NCI-H128 (cell line): ENCODE data around the gene TUBG2.

Experiments used
- DNase-seq: peaks from one replicate; lab custom pipeline; 2025; ENCODE audit not compliant: unreplicated experiment; lab: John Stamatoyannopoulos, UW

The TUBG2 gene

DNA sequence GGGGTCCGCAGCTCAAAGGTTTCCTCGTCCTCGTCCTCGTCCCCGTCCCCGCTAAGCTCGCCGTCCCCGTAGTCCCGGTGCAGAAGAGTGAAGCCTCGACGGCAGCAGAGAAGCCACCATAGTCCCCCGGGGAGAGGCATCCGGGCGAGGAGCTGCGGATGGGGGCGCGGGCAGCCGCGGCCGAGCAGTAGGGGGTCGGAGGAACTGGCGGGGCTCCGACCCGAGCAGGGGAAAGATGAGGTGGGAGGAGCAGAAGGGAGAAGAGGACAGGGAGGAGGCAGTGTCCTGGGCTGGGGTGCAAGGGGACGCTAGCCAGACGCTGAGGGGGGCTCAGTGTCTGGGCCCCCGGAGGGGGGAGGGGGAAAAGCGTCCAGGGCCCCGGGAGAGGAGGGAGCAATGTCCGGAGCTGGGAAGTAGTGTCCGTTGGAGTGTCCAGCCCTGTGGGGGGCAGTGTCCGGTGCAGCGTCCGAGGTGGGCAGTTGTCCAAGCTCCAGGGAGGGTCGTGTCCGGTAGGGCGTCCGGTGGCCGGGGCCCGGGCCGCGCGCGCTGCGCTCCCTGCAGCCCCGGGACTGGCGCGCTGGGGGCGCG lies 17.4 kb downstream of the TUBG2 start, which contains the start of gene PLEKHH3:
PLEKHH3 (minus strand) TSS at position 571 of the 588 bp plus-strand sequence; CDS start at position 140, 431 bp downstream.
- DNase-seq, result no peak

DNA sequence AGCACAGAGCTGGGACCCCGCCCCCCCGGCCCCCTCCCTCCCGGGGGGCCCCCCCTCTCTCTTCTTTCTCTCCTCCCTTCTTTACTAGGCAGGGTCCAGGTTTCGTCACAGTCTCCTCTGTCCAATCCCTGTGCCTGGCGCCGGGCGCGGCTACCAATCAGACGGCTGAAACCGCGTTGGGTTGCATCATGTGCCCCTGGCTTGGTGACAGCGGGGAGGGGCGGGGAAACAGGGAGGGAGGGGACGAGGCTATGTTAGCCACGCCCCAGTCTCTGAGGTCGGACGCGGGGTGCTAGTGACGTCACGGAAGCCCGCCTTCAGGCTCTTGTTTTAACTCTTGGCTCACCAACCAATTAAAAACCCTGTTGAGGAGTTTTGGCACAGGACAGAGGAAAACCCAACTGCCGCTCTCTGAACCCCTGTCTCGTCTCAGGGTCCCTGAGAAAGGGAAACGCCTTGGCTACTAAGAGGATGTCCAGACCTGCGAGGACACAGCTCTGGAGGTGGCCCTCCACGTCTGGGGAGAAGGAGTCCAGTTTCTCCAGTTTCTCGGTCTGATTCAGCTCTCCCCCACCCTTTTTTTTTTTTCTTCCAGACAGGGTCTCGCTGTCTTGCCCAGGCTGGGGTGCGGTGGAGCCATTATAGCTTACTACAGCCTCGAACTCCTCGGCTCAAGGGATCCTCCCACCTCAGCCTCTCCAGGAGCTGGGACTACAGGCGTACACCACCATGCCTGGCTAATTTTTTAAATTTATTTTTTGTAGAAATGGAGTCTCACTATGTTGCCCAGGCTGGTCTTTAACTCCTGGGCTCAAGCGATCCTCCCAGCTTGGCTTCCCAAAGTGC lies 18.2 kb downstream of the TUBG2 start:
- DNase-seq, result peak; percentile 93

DNA sequence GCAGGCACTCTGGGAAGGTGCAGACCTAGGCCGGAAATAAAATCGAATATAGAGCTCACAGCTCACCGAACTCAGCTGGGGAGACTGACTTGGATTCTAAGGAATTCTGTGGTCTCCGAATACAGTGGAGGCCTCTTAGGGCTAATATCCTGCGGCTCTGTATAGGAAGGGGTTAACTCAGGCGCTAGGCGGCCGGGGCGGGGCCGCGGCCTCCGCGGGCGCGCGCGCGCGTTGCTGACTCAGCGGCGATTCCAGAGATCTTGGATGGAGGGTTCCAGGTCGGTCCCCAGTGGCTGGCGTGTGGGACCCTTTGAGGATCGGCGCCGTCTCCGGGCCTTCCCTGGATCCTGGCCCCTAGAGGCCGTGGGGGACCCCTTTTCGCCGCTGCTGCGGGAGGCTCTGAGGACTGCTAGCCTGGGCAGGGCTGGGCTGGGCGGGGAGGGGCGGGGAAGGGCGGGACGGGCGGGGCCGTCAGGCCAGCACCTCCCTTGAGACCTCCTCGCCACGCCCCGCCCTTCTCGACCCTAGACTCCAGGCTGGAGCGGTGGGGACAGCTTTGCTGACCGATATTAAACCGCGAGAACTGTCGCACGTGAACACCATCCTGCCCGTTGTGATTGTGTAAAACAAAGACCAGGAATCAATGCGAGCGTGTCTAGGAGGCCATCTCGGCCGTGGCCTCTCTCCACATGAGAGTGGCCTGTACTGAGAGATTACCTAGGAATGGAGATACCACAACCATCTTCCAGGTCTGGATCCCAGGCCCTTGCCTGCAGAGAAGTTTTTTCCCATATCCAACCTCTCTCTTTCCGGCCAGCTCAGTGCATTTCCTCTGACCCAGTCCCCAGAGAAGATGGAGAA lies 19.1 kb downstream of the TUBG2 start:
- DNase-seq, result peak; percentile 42

DNA sequence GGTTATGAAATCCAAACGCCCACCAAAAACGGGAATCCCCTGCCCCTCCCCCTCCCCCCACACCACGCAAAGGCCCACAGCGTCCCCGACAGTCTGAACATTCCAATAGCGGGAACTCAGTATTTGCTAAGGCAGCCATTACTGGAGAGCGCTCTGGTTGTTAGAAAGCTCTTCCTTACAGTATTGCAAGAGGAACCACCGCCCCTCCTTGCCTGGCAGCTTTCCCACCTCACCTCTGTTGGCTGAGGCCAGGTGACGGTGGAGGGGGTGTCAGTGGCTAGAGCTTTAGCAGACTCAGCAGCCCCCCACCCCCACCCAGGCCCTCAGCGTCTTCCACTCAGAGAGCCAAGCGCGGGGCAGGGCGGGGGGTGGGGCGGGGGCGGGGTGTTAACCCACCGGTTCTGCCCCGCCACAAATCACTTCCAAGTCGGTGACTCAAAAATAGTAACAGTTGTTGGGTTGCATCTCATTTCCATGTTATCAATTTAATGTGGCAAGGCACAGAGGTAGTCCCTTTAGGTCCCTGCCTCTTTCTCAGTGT lies 19.9 kb downstream of the TUBG2 start:
- no peak for DNase-seq

DNA sequence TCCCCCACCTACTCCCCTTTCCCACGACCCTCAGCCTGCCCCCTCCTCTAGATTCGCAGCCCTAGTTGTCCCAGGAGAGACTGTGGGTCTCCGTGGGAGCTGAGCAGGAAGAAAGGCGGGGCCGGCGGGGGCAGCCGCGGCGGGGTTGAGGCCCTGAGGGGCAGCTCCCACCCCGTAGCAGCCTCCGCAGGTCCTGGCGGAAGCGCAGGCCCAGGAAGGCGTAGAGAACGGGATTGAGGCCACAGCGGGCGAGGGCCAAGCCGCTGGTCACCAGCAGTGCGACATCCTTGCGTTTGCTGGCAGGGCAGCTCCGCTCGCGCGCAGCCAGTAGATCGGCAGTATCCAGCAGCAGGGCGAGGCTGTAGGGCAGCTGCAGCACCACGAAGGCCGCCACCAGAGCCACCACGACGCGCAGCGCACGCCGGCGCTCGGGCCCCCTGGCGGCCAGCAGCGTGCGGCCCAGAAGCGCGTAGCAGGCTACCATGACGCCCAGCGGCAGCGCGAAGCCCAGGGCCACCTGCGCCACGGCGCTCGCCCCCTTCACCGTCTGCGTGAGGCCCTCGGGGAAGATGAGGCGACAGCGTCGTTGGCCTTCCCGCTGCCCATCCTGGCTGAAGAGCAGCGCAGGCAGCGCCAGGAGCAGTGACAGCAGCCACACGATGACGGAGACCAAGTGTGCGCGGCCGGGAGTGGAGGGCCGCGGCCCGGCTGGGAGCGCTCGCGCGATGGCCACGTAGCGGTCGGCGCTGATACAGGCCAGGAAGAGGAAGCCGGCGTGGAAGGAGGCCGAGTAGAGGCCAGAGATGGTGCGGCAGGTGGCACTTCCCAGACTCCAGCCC lies 20.6 kb downstream of the TUBG2 start:
- peak; percentile 24 for DNase-seq

DNA sequence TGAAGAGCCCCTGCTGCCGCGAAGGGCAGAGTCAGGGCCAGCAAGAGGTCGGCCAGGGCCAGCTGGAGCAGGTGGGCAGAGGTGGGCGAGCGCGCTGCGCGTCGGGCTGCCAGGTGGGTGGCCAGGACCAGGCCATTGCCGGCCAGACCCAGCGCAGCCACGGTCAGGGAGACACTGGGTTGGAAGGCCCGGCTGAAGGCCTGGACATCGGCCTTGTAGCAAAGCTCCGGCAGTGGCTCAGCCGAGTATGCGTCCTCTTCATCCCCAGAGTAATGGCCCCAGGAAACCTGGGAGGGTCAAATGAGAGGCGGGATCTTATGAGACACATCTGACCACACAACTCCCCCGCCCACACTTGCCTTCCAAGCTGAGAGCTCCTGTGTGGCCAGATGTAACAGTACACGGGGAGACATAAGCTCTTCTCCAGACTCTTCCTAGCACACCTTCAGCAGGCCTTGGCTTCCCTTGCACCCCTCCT lies 21.3 kb downstream of the TUBG2 start:
- DNase-seq, result no peak

DNA sequence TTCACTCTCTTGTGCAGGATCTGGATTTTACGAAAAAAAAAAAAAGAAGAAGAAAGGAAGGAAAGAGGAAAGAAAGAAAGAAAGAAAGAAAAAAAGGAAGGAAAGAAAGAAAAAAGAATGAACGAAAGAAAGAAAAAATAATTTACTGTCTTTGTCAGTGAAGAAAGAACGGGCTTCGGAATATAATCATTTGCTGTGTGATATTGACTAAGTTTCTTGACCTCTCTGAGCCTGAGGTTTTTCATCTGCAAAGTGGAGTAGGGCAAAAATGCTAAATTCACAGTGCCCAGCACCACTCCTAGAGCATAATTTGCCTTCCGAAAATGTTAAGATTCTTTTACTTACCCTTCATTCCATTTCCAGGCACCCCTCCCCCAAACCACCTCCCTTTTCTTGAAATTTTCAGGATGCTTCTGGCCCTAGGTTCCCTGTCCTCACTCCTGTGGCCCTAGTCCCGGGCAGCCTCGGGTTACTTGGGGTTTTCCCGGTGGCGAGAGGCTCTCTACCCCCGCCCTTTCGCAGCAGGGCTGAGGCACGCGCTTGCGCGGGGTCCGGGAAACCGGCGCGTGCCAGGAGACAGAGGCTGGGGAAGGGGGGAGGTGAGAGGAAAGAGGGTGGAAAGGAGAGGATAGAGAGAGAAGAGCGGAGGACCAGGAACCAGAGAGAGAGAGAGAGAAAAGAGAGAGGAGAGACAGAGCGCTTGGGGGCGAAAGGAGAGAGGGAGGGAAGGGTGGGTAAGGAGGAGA lies 23.1 kb downstream of the TUBG2 start, which contains the start of gene CNTNAP1:
CNTNAP1 (plus strand) TSS at position 556 of the 746 bp plus-strand sequence. CDS start 299 bp downstream, outside the sequence.
- DNase-seq, result peak; percentile 27

DNA sequence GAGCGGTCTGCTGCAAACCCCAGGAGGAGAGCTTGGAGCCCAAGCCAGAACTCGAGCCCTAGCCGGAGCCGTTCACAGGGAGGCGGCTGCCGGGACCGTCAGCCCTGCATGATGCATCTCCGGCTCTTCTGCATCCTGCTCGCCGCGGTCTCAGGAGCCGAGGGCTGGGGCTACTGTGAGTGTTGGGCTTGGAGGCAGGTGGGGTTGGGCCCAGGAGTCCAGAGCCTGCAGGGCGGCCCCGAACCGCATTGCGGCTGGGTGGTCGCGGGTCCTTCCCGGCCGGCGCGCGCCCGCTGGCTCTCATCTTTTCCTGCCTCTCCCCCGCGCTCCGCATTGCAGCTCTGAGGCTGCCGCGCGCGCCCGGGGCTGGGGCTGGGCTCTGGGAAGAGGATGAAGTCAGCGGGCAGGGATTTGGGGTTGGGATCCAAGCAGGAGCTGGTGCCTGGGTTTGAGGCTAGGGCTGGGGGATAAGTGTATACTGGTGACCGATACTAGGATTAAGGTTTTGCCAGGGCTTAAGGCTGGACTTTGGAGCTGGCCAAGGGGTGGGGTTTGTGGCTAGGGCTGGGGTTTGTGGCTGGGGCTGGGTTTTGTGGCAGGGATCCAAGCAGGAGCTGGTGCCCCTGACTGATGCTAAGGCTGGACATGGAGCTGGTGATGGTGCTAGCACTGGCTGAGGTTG lies 23.8 kb downstream of the TUBG2 start:
- DNase-seq, result no peak

DNA sequence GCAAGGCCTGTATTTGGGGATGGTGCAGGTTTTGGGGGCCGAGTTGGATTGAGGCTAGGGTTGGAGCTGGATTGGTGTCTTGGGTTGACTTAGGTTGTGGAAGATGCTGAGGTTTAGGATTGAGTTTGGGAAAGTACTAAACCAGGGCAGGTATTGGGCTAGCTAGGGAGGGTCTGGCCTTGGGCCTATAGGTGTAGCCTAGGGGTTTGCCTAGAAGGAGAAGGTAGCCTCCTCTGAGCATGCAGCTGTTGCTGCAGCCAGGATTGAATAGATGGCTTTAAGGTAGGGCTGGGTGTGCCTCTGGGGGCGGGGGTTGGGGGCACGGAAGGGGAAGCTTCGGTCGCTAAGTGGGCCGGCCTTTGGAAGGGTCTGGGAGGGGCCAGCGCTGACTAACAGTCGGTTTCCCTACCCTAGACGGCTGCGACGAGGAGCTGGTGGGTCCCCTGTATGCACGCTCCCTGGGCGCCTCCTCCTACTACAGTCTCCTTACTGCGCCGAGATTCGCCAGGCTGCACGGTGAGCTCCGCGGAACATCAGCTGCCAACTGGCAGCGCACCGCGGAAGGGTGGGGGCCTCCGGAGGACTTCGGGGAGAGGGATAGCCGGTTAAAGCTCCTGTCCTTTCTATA lies 24.4 kb downstream of the TUBG2 start:
- DNase-seq, result no peak

DNA sequence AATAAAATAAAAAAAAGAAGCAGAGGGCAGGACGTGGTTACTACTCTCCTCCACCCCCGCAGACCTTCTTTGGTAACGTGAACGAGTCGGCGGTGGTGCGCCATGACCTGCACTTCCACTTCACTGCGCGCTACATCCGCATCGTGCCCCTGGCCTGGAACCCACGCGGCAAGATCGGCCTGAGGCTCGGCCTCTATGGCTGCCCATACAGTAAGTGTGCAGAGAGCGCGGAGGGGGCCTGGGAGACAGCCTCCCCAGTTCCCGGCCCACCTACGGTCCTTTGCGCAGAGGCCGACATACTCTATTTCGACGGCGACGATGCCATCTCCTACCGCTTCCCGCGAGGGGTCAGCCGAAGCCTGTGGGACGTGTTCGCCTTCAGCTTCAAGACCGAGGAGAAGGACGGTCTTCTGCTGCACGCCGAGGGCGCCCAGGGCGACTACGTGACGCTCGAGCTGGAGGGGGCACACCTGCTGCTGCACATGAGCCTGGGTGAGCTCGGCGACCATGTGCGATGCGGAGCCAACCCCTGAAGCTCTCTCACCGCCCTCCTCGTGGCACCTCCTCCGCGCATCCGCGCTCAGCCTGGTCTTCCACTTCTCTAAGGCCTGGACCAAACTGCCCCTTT lies 26.0 kb downstream of the TUBG2 start:
- DNase-seq, result no peak

DNA sequence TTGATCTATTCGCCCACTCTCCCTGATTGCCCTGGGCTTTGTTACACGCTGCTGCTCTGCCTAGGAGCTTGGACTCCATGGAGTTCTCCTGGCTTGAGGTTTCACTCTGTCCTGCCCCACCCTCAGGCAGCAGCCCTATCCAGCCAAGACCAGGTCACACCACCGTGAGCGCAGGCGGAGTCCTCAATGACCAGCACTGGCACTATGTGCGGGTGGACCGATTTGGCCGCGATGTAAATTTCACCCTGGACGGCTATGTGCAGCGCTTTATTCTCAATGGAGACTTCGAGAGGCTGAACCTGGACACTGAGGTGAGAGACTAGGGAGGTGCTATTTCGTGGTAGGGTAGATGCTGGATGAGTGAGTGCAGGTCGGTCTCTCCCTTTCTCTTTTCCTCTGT lies 26.7 kb downstream of the TUBG2 start:
- DNase-seq, result no peak

DNA sequence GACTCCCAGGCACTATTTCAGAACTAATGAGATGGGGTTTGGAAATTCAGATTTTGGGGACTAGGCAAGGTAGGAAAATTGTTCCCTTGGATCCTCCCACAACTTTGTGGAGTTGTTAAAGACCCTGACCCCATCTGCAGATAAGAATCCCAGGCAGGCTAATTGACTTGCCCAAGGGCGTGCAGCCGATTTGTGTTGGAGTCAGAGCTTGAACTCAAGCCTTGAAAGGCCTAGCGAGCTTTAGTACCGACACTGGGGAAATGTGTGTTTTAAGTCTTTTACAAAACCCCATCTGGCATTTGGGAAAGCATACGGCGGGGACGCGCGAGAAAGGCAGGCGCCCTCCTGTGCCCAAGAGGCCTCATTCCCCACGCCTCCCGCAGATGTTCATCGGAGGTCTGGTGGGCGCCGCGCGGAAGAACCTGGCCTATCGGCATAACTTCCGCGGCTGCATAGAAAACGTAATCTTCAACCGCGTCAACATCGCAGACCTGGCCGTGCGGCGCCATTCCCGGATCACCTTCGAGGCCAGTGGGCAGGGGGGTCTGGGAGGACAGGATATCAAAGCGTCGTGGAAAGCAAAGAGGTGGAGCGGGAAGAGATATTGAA lies 27.5 kb downstream of the TUBG2 start:
- no peak for DNase-seq

DNA sequence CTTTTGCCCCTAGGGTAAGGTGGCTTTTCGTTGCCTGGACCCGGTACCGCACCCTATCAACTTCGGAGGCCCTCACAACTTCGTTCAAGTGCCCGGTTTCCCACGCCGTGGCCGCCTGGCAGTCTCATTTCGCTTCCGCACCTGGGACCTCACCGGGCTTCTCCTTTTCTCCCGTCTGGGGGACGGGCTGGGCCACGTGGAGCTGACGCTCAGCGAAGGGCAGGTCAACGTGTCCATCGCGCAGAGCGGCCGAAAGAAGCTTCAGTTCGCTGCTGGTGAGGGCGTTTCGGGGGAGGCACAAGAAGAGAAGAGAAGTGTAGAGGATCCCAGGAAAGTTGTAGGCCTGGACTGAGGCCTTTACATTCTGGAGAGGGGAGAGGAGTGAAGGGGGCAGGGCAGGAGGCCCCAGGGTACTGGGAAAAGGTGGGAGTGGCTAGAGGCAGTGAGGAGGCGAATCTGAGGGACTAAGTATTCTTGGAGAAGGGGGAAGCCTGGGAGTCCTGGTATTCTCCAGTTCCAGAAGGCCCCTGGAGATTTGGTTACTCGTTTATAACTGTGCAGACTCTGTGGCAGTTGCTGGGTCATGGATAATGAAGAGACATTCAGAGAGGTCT lies 28.7 kb downstream of the TUBG2 start:
- no peak for DNase-seq

DNA sequence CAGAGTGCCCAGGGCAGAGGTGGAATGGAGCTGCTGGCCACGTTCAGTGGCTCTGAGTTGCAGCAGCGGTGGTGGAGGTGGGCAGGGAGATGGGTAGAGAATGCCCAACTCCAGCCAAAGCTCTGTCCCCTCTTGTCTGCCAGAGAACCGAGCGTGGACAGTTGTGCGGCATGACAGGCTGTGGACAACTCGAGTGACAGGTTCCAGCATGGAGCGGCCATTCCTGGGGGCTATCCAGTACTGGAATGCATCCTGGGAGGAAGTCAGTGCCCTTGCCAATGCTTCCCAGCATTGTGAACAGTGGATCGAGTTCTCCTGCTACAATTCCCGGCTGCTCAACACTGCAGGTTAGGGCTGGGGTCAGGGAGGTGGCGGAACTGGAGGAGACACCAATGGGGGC lies 31.5 kb downstream of the TUBG2 start:
- no peak for DNase-seq

DNA sequence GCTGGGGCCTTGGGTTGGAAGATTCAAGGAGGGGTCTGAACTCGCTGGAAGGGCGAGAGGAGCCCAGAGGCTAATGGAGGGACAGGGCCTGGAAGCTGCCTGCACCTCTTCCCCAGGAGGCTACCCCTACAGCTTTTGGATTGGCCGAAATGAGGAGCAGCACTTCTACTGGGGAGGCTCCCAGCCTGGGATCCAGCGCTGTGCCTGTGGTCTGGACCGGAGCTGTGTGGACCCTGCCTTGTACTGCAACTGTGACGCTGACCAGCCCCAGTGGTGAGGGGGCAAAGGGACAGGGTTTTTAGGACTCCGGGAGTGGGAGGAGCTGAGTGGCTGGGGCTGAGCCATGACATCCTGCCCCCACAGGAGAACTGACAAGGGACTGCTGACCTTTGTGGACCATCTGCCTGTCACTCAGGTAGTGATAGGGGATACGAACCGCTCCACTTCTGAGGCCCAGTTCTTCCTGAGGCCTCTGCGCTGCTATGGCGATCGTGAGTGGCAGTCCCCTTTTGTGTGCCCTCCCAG lies 32.0 kb downstream of the TUBG2 start:
- DNase-seq, result no peak

DNA sequence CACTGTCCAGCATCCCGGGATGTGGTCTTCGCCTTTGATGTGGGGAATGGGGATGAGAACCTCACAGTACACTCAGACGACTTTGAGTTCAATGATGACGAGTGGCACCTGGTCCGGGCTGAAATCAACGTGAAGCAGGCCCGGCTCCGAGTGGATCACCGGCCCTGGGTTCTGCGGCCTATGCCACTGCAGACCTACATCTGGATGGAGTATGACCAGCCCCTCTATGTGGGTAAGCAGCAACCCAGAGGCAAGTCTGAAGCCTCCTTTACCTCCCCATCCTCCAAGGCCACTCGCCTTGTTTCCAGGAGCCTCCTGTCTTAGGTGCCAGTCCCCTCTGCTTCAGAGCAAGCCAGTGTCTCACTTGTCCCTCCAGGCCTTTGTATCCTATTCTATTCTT lies 33.4 kb downstream of the TUBG2 start:
- DNase-seq, result no peak

DNA sequence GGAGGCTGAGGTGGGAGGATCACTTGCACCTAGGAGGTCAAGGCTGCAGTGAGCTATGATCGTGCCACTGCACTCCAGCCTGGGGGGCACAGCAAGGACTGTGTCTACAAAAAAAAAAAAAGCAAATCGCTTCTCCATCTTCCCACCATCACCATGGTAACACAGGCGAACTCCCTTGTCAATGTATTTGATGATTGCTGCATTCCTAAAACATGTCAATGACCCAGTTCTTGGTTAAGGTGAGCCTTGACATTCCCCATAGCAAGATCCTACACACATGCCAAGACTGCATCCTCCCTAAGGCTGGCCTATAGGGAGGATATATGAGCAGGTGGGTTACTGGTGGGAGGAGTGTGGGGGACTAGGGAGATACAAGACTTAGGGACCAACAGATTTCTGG lies 35.4 kb downstream of the TUBG2 start:
- DNase-seq, result no peak
